Erythroblast (primary cell): Measurements from ENCODE around the gene TOP2B.

Experiments used
- GATA1 ChIP-seq: IDR thresholded peaks from 2 replicates; pipeline ENCODE4 v1.6.1; 2011; ENCODE audit warnings: low read depth, mild to moderate bottlenecking, control low read depth, low read length, moderate library complexity
- POLR2A ChIP-seq: IDR thresholded peaks from 2 replicates; pipeline ENCODE4 v1.6.1; 2011; ENCODE audit warnings: mild to moderate bottlenecking, low read length

GRCh38 chr3:25631989-25632388 lies 32.7 kb downstream of the TOP2B start:
- TF ChIP-seq POLR2A (no peak), GATA1 (no peak)
